ENCODE measurements around the gene SUCNR1. TPM values are rescaled to one million over a fixed set of nuclear protein-coding genes. Genes with fewer than 3 reads are reported as not detected.

Gene SUCNR1
- total RNA-seq, 1 experiment from 2014 or later = not detected

DNA sequence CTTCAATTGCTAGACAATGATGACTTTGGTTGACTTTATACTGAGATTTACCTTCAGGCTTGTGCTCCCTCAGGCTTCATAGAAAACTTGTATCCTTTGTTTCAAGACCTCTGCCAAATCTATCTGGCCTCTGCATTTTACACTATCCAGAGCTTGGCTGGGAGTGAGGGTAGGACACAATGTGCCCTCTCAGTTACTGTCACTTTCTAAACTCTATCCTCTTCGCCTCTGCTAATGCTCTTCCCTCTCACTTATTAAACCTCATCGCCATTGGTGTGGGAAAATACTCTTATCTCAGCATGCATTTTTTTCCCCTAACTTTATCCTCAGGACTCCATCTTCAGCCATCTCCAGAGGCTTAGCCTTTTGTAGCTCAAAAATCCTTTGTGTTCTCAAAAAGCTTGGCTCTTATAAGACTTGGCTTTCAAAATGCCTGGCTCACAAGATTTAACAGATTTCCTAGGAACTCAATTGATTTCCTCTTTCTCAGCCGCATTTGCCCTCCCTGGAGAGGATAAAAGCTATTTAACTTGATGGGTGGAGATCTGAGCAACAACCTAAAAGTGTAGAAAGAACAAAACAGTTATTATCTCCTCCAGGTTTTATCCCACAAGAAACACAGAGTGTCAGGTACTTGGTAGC, 28.3 kb downstream of the SUCNR1 start (continued):
- TF ChIP-seq, protein P1, sequence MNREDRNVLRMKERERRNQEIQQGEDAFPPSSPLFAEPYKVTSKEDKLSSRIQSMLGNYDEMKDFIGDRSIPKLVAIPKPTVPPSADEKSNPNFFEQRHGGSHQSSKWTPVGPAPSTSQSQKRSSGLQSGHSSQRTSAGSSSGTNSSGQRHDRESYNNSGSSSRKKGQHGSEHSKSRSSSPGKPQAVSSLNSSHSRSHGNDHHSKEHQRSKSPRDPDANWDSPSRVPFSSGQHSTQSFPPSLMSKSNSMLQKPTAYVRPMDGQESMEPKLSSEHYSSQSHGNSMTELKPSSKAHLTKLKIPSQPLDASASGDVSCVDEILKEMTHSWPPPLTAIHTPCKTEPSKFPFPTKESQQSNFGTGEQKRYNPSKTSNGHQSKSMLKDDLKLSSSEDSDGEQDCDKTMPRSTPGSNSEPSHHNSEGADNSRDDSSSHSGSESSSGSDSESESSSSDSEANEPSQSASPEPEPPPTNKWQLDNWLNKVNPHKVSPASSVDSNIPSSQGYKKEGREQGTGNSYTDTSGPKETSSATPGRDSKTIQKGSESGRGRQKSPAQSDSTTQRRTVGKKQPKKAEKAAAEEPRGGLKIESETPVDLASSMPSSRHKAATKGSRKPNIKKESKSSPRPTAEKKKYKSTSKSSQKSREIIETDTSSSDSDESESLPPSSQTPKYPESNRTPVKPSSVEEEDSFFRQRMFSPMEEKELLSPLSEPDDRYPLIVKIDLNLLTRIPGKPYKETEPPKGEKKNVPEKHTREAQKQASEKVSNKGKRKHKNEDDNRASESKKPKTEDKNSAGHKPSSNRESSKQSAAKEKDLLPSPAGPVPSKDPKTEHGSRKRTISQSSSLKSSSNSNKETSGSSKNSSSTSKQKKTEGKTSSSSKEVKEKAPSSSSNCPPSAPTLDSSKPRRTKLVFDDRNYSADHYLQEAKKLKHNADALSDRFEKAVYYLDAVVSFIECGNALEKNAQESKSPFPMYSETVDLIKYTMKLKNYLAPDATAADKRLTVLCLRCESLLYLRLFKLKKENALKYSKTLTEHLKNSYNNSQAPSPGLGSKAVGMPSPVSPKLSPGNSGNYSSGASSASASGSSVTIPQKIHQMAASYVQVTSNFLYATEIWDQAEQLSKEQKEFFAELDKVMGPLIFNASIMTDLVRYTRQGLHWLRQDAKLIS (CRISPR knock-in tag; IDR thresholded peaks at IDR 0.05; ENCODE audit: borderline replicate concordance) = no peak
- TF ChIP-seq, protein P2, sequence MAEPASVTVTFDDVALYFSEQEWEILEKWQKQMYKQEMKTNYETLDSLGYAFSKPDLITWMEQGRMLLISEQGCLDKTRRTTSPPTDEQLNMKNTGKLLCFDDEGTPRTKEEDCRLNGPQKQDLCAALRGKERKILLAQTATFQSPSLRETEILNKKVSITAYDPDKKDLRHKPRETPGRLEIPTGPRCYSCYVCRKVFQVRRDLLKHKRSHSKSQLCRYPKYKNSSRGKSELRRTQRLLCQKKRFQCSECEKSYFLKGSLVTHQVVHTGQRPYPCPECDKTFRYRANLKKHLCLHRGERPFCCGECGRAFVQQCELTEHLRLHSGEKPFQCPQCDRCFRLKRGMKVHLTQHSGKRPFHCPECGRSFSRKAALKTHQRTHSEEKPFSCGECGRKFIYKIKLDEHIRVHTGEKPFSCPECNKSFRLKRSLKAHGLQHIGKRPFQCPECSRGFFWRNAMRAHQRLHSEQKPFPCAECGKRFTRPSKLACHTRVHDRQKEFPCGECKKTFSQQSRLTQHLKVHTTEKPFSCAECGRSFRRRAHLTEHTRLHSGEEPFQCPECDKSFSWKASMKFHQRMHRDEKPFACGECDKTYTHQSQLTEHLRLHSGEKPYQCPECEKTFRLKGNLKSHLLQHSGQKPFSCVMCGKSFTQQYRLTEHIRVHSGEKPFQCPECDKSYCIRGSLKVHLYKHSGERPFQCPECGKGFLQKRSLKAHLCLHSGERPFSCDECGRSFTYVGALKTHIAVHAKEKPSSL (CRISPR knock-in tag; conservative IDR thresholded peaks at IDR 0.05) = no peak
- TF ChIP-seq, protein P3, sequence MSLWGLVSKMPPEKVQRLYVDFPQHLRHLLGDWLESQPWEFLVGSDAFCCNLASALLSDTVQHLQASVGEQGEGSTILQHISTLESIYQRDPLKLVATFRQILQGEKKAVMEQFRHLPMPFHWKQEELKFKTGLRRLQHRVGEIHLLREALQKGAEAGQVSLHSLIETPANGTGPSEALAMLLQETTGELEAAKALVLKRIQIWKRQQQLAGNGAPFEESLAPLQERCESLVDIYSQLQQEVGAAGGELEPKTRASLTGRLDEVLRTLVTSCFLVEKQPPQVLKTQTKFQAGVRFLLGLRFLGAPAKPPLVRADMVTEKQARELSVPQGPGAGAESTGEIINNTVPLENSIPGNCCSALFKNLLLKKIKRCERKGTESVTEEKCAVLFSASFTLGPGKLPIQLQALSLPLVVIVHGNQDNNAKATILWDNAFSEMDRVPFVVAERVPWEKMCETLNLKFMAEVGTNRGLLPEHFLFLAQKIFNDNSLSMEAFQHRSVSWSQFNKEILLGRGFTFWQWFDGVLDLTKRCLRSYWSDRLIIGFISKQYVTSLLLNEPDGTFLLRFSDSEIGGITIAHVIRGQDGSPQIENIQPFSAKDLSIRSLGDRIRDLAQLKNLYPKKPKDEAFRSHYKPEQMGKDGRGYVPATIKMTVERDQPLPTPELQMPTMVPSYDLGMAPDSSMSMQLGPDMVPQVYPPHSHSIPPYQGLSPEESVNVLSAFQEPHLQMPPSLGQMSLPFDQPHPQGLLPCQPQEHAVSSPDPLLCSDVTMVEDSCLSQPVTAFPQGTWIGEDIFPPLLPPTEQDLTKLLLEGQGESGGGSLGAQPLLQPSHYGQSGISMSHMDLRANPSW (CRISPR knock-in tag; conservative IDR thresholded peaks at IDR 0.05; ENCODE audit: low read depth) = no peak
- TF ChIP-seq, protein P4, sequence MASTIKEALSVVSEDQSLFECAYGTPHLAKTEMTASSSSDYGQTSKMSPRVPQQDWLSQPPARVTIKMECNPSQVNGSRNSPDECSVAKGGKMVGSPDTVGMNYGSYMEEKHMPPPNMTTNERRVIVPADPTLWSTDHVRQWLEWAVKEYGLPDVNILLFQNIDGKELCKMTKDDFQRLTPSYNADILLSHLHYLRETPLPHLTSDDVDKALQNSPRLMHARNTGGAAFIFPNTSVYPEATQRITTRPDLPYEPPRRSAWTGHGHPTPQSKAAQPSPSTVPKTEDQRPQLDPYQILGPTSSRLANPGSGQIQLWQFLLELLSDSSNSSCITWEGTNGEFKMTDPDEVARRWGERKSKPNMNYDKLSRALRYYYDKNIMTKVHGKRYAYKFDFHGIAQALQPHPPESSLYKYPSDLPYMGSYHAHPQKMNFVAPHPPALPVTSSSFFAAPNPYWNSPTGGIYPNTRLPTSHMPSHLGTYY (CRISPR knock-in tag; IDR thresholded peaks at IDR 0.05) = no peak
- no peak for TF ChIP-seq IRF2 (CRISPR knock-in tag; IDR thresholded peaks at IDR 0.05; ENCODE audit: borderline replicate concordance, low read depth)

DNA sequence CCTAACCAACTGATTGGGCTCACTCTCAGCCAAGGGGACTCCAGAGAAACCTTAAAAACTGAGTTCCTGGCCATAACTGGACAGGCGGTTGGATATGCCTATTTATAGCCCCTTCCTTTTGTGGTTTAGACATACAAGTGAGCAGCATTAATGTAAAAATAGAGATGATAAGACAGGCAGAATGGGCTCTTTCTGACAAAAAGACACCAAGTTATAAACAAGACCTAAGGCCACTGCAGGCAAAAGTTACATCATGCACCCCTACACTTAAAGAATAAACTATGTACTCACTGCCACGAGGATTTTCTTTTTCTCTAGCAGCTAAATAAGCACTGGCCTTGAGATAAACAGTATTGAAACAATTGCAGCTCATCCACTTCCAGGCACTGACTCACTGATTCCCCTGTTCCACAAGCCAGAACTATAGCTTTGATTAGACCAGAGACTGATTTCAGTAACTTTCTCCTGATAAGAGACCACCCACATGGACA, 30.1 kb downstream of the SUCNR1 start:
- CTCF ChIA-PET = no interaction called here
- DNase-seq (ENCODE audit: low spot score) = no peak
- H3K27me3 Mint-ChIP-seq (ENCODE audit: low read depth) = no peaks in the 10 kb centered on the region
- POLR2A ChIA-PET = no interaction called here
- TF ChIP-seq CREB1 (CRISPR knock-in tag; IDR thresholded peaks at IDR 0.05) = no peak
- TF ChIP-seq, protein P4 (CRISPR knock-in tag; IDR thresholded peaks at IDR 0.05) = no peak
- no peak for TF ChIP-seq IRF2 (CRISPR knock-in tag; IDR thresholded peaks at IDR 0.05; ENCODE audit: borderline replicate concordance, low read depth)
- TF ChIP-seq FOXK1 (CRISPR knock-in tag; IDR thresholded peaks at IDR 0.05) = no peak
- TF ChIP-seq EMX1 (CRISPR knock-in tag; IDR thresholded peaks at IDR 0.05) = no peak
- TF ChIP-seq, protein P5, sequence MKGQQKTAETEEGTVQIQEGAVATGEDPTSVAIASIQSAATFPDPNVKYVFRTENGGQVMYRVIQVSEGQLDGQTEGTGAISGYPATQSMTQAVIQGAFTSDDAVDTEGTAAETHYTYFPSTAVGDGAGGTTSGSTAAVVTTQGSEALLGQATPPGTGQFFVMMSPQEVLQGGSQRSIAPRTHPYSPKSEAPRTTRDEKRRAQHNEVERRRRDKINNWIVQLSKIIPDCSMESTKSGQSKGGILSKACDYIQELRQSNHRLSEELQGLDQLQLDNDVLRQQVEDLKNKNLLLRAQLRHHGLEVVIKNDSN (CRISPR knock-in tag; IDR thresholded peaks at IDR 0.05) = no peak
- TF ChIP-seq MYBL2 (CRISPR knock-in tag; IDR thresholded peaks at IDR 0.05) = no peak
- TF ChIP-seq, protein P6, sequence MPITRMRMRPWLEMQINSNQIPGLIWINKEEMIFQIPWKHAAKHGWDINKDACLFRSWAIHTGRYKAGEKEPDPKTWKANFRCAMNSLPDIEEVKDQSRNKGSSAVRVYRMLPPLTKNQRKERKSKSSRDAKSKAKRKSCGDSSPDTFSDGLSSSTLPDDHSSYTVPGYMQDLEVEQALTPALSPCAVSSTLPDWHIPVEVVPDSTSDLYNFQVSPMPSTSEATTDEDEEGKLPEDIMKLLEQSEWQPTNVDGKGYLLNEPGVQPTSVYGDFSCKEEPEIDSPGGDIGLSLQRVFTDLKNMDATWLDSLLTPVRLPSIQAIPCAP (CRISPR knock-in tag; IDR thresholded peaks at IDR 0.05) = no peak
- no peak for ATAC-seq
- no peaks in the 10 kb centered on the region for H3K36me3 Mint-ChIP-seq
- peaks cover 24% of the 10 kb centered on the region for H3K4me1 Mint-ChIP-seq
- no peaks in the 10 kb centered on the region for H3K9me3 Mint-ChIP-seq
- no peak overlapping the region for H3K4me3 Mint-ChIP-seq
- H3K27ac Mint-ChIP-seq = no peak overlapping the region
